Measurements from ENCODE around the gene SPARC.
A peak's percentile ranks its signal among the peaks of the same experiment; 100 is the strongest.

SPARC gene

GRCh38 chr5:151676719-151677118 lies 10.0 kb downstream of the SPARC start:
- H3K4me3 ChIP-seq (replicated peaks; ENCODE audit: insufficient read depth, low read length): no peak overlapping the region
- no peak overlapping the region for H3K27ac ChIP-seq (replicated peaks)
- DNase-seq (ENCODE audit: low read depth in 1 of 2, low spot score in 1 of 2): no peak
- no peaks in the 10 kb centered on the region for H3K27me3 ChIP-seq (ENCODE audit: insufficient read depth, poor library complexity, severe bottlenecking)
- TF ChIP-seq CTCF (IDR thresholded peaks at IDR 0.05; ENCODE audit: insufficient read depth, low read length) (no peak), POLR2AphosphoS5 (IDR thresholded peaks at IDR 0.05; ENCODE audit: low read depth) (no peak), REST (IDR thresholded peaks at IDR 0.05; ENCODE audit: insufficient replicate concordance, low read depth) (no peak), SPI1 (IDR thresholded peaks at IDR 0.05; ENCODE audit: borderline replicate concordance, low read depth) (no peak), GABPA (IDR thresholded peaks at IDR 0.05; ENCODE audit: low read depth) (no peak)

GRCh38 chr5:151676314-151676712 lies 10.4 kb downstream of the SPARC start:
- TF ChIP-seq GABPA (IDR thresholded peaks at IDR 0.05; ENCODE audit: low read depth) (no peak), REST (IDR thresholded peaks at IDR 0.05; ENCODE audit: insufficient replicate concordance, low read depth) (no peak), SPI1 (IDR thresholded peaks at IDR 0.05; ENCODE audit: borderline replicate concordance, low read depth) (no peak), POLR2AphosphoS5 (IDR thresholded peaks at IDR 0.05; ENCODE audit: low read depth) (no peak), CTCF (IDR thresholded peaks at IDR 0.05; ENCODE audit: insufficient read depth, low read length) (no peak)
- H3K27ac ChIP-seq (replicated peaks): no peak overlapping the region
- no peak overlapping the region for H3K4me3 ChIP-seq (replicated peaks; ENCODE audit: insufficient read depth, low read length)

GRCh38 chr5:151675611-151676313 lies 11.0 kb downstream of the SPARC start:
- Histone ChIP-seq H3K4me3 (replicated peaks; ENCODE audit: insufficient read depth, low read length) (no peak overlapping the region), H3K27ac (replicated peaks) (no peak overlapping the region), H3K27me3 (ENCODE audit: insufficient read depth, poor library complexity, severe bottlenecking) (no peaks in the 10 kb centered on the region)
- TF ChIP-seq CTCF (IDR thresholded peaks at IDR 0.05; ENCODE audit: insufficient read depth, low read length): no peak
- no peak for TF ChIP-seq POLR2AphosphoS5 (IDR thresholded peaks at IDR 0.05; ENCODE audit: low read depth)
- TF ChIP-seq GABPA (IDR thresholded peaks at IDR 0.05; ENCODE audit: low read depth): no peak
- TF ChIP-seq REST (IDR thresholded peaks at IDR 0.05; ENCODE audit: insufficient replicate concordance, low read depth): no peak
- peak; percentile 48; the same call in 1 of the 2 replicates for TF ChIP-seq SPI1 (IDR thresholded peaks at IDR 0.05; ENCODE audit: borderline replicate concordance, low read depth)
- no peak for DNase-seq (ENCODE audit: low read depth in 1 of 2, low spot score in 1 of 2)

More at GRCh38 chr5:151676314-151676712, 10.4 kb downstream of the SPARC start:
- no peak for DNase-seq (ENCODE audit: low read depth in 1 of 2, low spot score in 1 of 2)
- no peaks in the 10 kb centered on the region for H3K27me3 ChIP-seq (ENCODE audit: insufficient read depth, poor library complexity, severe bottlenecking)

Data from HL-60 (cell line).